Measurements from ENCODE around the gene PAFAH1B1.

Gene PAFAH1B1

DNA sequence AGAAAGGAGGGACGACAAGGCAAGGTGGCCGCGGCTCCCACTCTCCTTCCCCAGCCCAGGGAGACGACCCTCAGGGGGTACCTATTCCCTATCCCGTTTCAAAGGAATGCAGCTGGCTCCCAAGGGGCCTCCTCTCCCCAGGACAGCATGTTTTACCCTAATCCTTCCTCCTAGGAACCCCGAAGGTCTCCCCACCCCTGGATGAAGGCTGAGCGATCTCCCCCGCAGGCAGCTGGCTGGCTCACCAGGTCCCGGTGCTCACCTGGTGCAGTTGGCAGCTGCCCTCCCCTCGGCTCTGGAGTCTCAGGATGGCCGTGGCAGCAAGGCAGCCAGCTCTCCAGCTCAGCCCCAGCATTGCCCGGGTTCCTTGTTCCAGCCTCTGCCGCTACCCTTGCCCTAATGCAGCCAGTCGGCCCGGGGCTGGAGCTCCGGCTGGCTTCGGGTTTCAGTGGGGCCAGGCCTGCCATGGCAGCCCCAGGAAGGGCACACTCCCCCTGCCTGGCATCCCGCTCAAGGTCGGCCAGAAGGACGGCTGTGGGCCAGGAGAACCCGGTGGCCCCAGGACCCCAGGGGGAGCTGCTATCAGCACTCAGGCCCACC lies 113.6 kb downstream of the PAFAH1B1 start:
- DNase-seq (ENCODE audit: low read depth, low spot score) = no peak
- H3K4me3 ChIP-seq (ENCODE audit: low read depth, low read length) = no peak overlapping the region
- in situ Hi-C loops (cut with HindIII; ENCODE audit: low sequenced_read_pairs) = no loop called here
- TF ChIP-seq, protein P1, sequence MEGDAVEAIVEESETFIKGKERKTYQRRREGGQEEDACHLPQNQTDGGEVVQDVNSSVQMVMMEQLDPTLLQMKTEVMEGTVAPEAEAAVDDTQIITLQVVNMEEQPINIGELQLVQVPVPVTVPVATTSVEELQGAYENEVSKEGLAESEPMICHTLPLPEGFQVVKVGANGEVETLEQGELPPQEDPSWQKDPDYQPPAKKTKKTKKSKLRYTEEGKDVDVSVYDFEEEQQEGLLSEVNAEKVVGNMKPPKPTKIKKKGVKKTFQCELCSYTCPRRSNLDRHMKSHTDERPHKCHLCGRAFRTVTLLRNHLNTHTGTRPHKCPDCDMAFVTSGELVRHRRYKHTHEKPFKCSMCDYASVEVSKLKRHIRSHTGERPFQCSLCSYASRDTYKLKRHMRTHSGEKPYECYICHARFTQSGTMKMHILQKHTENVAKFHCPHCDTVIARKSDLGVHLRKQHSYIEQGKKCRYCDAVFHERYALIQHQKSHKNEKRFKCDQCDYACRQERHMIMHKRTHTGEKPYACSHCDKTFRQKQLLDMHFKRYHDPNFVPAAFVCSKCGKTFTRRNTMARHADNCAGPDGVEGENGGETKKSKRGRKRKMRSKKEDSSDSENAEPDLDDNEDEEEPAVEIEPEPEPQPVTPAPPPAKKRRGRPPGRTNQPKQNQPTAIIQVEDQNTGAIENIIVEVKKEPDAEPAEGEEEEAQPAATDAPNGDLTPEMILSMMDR (IDR thresholded peaks at IDR 0.05; ENCODE audit: low read depth, low read length) = no peak

DNA sequence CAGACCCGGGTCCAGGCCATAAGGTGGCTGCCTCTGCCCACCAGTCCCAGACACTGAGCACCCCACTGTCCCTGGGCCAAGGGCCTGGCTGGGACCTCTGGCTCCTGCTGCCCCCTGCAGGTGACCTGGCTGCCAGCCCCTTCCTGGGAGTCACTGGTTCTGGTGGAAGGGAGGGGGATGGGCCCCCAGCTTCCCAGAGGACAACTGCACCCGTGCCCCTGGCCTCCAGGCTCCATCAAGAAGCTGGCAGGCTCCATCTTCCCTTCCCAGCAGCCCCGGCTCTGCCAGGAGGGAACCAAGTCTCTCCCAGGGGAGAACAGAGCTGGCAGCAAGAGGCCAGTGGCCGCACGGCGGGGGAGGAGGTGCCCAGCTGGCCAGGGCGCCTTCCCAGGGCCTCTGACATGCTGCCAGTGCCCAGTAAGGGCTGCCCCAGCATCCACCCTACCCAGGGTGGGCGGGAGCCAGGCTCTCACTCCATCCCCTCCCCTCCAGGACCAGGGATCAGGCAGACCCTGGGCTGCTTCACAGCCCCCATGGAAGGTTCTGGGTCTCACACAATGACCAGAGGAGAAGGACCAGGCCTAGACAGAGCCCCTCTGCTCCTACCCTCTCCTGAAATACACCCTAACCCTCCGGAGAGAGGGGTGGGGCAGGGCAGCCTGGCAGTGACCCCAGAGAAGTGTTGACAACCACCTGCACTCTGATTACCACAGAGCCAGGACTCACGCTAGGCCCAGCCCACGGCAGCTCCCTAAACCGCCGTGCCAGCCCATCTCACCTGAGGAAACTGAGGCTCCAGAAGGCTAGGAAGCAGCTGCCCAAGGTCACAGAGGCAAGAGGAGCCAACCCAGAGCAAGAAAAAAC lies 114.5 kb downstream of the PAFAH1B1 start:
- in situ Hi-C loops (cut with HindIII; ENCODE audit: low sequenced_read_pairs) = no loop called here
- TF ChIP-seq, protein P1 (IDR thresholded peaks at IDR 0.05; ENCODE audit: low read depth, low read length) = peak; percentile 50
- DNase-seq (ENCODE audit: low read depth, low spot score) = no peak
- H3K4me3 ChIP-seq (ENCODE audit: low read depth, low read length) = no peak overlapping the region

DNA sequence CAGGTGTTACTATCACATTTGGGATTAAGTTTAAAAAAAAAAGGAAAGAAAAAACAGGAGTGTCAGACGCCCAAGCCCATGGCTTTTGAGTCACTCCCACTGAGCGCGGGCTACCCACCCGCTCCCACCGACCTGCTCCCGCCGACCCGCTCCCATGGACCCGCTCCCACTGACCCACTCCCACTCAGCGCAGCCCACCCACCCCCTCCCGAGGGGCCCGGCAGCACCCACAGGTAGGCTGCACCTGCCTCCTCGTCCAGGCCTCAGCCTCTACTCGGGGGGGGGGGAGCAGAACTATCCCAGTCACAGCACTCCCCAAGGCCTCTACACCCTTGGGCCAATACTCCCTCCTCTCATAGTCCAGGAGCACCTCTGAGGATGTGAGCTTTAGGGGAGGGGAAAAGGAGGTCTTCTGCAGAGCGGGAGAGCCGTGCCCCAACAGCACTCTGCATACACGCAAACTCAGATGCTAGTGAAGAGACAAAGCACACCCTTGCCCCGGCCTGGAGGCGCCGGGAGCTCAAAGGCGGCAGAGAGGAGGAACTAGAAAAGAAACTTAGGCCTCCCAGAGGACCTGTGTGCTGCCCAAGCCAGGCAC lies 115.2 kb downstream of the PAFAH1B1 start:
- TF ChIP-seq, protein P1 (IDR thresholded peaks at IDR 0.05; ENCODE audit: low read depth, low read length) = no peak
- no peak overlapping the region for H3K4me3 ChIP-seq (ENCODE audit: low read depth, low read length)
- in situ Hi-C loops (cut with HindIII; ENCODE audit: low sequenced_read_pairs) = no loop called here
- no peak for DNase-seq (ENCODE audit: low read depth, low spot score)

DNA sequence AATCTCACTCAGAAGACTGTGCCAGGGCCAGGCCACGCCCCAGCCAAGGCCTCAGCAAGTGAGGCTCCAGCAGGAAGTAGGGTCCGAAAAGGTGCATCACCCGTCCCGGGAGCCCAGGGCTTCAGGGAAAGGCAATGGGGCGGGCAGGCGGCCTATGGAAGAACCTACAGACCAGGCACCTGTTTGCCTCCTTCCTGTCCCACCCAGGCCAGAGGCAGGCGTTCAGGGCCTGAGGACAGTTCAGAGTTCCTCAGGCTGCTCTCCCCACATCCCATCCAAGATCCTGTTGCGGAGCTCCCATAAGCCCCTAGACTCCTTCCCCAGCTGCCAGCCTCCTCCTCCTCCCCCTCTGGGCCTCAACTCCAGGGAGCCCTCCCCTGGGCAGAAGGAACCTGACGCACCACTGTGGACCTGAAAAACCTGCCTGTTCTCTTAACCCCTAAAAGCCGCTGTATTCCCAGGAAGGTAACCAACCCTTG lies 115.8 kb downstream of the PAFAH1B1 start:
- no peak for DNase-seq (ENCODE audit: low read depth, low spot score)
- H3K4me3 ChIP-seq (ENCODE audit: low read depth, low read length) = no peak overlapping the region
- in situ Hi-C loops (cut with HindIII; ENCODE audit: low sequenced_read_pairs) = no loop called here
- TF ChIP-seq, protein P1 (IDR thresholded peaks at IDR 0.05; ENCODE audit: low read depth, low read length) = no peak

DNA sequence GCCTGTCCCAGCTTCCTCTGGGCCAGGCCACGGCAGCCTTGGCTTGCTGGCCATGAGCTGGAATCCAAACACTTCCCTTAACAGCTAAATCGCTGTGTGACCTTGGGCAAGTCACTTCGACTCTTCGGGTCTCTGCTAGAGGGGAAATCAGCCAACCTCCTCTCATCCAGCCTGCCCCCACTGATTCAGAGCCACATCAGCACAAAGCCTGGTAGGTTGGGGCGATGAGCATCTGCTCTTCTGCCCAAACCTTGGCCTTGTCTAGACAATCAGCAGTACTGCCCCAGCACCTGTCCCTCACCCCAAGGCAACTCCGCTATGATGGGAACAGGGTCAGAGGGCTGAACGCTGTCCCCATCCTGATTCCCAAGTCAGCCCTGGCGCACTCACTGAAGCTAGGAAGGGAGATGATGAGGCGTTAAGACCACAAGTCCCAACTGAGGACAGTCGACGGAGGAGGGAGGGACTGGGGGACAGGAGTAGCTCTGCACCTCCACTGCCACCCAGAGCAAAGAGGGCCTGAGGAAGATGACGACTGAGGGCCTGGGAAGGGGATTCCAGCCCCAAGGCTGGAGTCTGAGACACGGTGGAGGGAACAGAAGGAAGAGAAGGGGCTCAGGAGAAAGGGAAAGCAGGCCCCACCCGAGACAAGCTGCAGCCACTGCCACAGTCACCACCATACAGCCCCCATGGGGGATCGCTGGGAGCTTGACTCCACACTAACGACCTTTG lies 116.8 kb downstream of the PAFAH1B1 start:
- in situ Hi-C loops (cut with HindIII; ENCODE audit: low sequenced_read_pairs) = no loop called here
- TF ChIP-seq, protein P1 (IDR thresholded peaks at IDR 0.05; ENCODE audit: low read depth, low read length) = no peak
- no peak for DNase-seq (ENCODE audit: low read depth, low spot score)
- H3K4me3 ChIP-seq (ENCODE audit: low read depth, low read length) = peak overlapping the region; percentile 68

Data from astrocyte of the spinal cord (primary cell).